ENCODE measurements around the gene ZSCAN10. TPM values are rescaled to one million over a fixed set of nuclear protein-coding genes. Genes with fewer than 3 reads are reported as not detected.
A peak's percentile ranks its signal among the peaks of the same experiment; 100 is the strongest.

Gene ZSCAN10
- total RNA-seq, 4 donors from 2014 or later, result 1.7 TPM; not detected in 3

DNA sequence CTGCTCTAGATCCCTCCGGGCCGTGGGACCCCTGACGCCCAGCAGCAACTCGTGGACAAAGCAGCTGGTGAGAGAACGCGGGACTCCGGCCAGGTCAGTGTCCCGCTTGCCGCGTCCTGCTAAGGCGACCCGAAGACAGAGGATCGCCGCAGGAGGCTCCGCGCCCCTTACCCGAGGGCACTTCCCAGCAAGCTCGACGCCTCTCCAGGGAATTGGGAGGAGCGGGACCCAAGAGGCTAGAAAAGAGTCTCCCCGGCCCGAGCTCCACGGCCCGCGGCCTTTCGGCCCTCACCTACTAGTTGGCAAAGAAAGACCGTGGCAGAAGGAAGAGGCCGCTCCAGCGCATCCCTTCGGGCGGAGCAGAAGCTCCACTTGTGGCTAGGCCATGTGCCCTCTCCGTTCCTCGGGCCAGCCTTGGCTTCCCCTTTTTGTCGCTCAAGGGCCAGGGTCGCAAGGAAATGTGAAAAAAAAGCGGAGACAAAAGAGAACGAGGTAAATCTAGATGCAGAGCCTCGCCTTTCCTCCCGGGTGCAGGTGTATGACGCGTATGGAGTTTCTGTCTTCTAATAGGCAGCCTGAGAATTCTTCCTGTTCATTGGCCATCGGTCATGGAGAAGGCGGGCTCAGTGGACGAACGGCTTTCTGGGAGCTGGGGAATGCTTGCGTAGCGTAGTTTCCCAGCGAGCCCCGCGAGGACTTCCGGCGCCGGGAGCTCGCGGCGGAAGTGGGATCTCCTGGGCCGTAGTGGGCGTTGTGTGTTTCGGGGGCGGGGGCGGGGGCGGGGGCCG lies 35.4 kb upstream of the ZSCAN10 start, which contains the start of gene ZNF213:
ZNF213 (plus strand) TSS at position 692 of the 788 bp plus-strand sequence. CDS start 2,252 bp downstream, outside the sequence.
- ATAC-seq, result peak; percentile 99

DNA sequence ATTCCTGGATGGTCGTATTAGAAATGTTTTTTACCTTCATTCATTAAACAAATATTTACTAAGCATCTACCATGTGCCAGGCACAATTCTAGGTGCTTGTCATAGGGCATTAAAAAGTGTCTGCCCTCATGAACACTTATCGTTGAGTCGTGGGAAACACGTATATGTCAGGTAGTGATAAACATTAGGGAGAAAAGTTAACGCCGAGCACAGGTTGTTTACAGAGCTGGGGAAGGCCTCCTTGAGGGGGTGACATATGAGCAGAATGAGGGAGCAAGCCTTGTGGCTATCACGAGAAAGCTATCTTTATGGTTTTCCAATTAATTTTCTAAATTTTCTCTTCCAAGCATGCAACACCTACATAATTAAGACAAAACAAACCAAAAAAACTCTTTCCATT lies 34.8 kb upstream of the ZSCAN10 start:
- peaks cover 0 to 38% of the 10 kb centered on the region in 2 donors for H3K36me3 ChIP-seq
- peak overlapping the region; percentile 68 to 94 for H3K4me3 ChIP-seq
- H3K4me1 ChIP-seq, result peaks cover 0 to 64% (median 15%) of the 10 kb centered on the region in 3 donors
- H3K27ac ChIP-seq, result peak overlapping the region; percentile 94 to 98 (median 96)
- 4 to 12% methylated on average over 7 of the region's 7 CpGs for WGBS, 2 donors (ENCODE audit: low coverage in 1 of 2)
- no peaks in the 10 kb centered on the region for H3K27me3 ChIP-seq
- TF ChIP-seq CTCF (IDR thresholded peaks at IDR 0.05), result no peak
- no peak for TF ChIP-seq POLR2A (IDR thresholded peaks at IDR 0.05)
- H3K9me3 ChIP-seq, result no peaks in the 10 kb centered on the region
- ATAC-seq, result no peak

More for the DNA sequence above, 35.4 kb upstream of the ZSCAN10 start, which contains the start of gene ZNF213:
- TF ChIP-seq CTCF (IDR thresholded peaks at IDR 0.05) (no peak), POLR2AphosphoS5 (IDR thresholded peaks at IDR 0.05) (peak; percentile 93), POLR2A (IDR thresholded peaks at IDR 0.05) (peak; percentile 57 to 75)
- H3K4me1 ChIP-seq, result peaks cover 0 to 57% (median 10%) of the 10 kb centered on the region in 3 donors
- H3K9me3 ChIP-seq, result no peaks in the 10 kb centered on the region
- H3K27me3 ChIP-seq, result no peaks in the 10 kb centered on the region
- 0% methylated on average over 6 to 25 of the region's 63 CpGs for WGBS, 2 donors (ENCODE audit: low coverage in 1 of 2)
- H3K36me3 ChIP-seq, result peaks cover 0 to 44% of the 10 kb centered on the region in 2 donors
- peak within 1 kb of the TSS; percentile 94 to 98 (median 96) for H3K27ac ChIP-seq
- peak within 1 kb of the TSS; percentile 68 to 94 for H3K4me3 ChIP-seq

GRCh38 chr16:3131755-3132377 lies 32.8 kb upstream of the ZSCAN10 start:
- peaks cover 0 to 69% (median 18%) of the 10 kb centered on the region in 3 donors for H3K4me1 ChIP-seq
- peak in 2 of 4 experiments; percentile 40 to 49 for TF ChIP-seq CTCF (IDR thresholded peaks at IDR 0.05)
- no peak for TF ChIP-seq EP300 (IDR thresholded peaks at IDR 0.05)
- no peak for TF ChIP-seq POLR2AphosphoS5 (IDR thresholded peaks at IDR 0.05)
- H3K9me3 ChIP-seq, result no peaks in the 10 kb centered on the region
- no peak for ATAC-seq
- H3K27me3 ChIP-seq, result no peaks in the 10 kb centered on the region
- peaks cover 0 to 28% of the 10 kb centered on the region in 2 donors for H3K36me3 ChIP-seq
- no peak overlapping the region for H3K4me3 ChIP-seq
- no peak overlapping the region for H3K27ac ChIP-seq
- whole genome bisulfite sequencing, 2 donors (ENCODE audit: low coverage in 1 of 2), result 65 to 72% methylated on average over 8 to 12 of the region's 12 CpGs

- H3K9me3 ChIP-seq, result no peaks in the 10 kb centered on the region
- peak overlapping the region; percentile 33 to 49 for H3K4me3 ChIP-seq
- 6% methylated on average over 12 to 14 of the region's 28 CpGs for WGBS, 2 donors (ENCODE audit: low coverage in 1 of 2)
- peaks cover 0 to 66% (median 14%) of the 10 kb centered on the region in 3 donors for H3K4me1 ChIP-seq
- TF ChIP-seq CTCF (IDR thresholded peaks at IDR 0.05), result peak in 3 of 4 experiments; percentile 85 to 88 (median 88)
- TF ChIP-seq EP300 (IDR thresholded peaks at IDR 0.05), result no peak
- TF ChIP-seq POLR2AphosphoS5 (IDR thresholded peaks at IDR 0.05), result peak; percentile 34
- TF ChIP-seq POLR2A (IDR thresholded peaks at IDR 0.05), result peak; percentile 10 to 17
- peak overlapping the region in 3 of 4 donors; percentile 59 to 74 (median 73) for H3K27ac ChIP-seq
- no peaks in the 10 kb centered on the region for H3K27me3 ChIP-seq
- H3K36me3 ChIP-seq, result peaks cover 0 to 28% of the 10 kb centered on the region in 2 donors
- ATAC-seq, result peak; percentile 74
Observed at GRCh38 chr16:3129137-3130131, 30.3 kb upstream of the ZSCAN10 start.

Data from gastroesophageal sphincter (tissue), 4 donors.